ENCODE data around the gene HPCAL1. TPM values are rescaled to one million over a fixed set of nuclear protein-coding genes. Genes with fewer than 3 reads are reported as not detected.

Gene HPCAL1
- polyA plus RNA-seq, 1 donor from 2014 or later, result 63.4 TPM

DNA sequence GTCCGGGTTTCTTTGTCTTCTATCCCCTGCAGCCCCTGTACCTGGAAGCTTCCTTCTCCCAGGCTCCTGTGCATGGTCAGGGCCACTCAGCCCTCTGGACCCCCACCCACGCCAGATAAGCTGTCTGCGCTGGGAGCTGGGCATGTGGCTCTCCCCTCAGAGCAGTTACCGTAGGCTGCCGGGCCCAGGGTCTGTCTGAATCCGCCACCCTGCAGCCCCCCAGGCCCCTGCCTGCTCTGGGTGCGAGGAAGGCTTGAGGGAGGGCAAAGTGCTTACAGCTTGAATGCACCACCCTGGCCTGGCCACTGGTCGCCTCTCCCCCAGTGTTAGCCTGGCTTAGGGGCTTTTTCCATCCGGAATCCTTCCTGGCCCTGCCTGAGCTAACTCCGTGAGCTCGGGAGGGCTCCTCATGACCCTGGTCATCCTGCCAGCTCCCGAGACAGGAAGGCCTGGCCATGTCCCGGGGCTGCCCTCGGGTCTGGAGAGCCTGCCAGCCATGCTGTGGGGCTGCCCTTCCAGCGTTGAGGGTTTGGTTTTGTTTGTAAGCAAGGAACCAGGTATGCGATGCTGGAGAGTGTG lies 94.7 kb downstream of the HPCAL1 start:
- H3K9ac ChIP-seq (ENCODE audit: low read length), result peak overlapping the region; percentile 5
- TF ChIP-seq TAF1 (IDR thresholded peaks at IDR 0.05; ENCODE audit: low read depth) (no peak), POLR2AphosphoS5 (IDR thresholded peaks at IDR 0.05) (no peak), EP300 (conservative IDR thresholded peaks at IDR 0.05; ENCODE audit: poor library complexity, severe bottlenecking) (no peak), RAD21 (conservative IDR thresholded peaks at IDR 0.05) (no peak), SMC3 (conservative IDR thresholded peaks at IDR 0.05; ENCODE audit: poor library complexity) (no peak), MXI1 (conservative IDR thresholded peaks at IDR 0.05; ENCODE audit: poor library complexity, severe bottlenecking) (no peak), EZH2 (IDR thresholded peaks at IDR 0.05; ENCODE audit: borderline replicate concordance, insufficient read depth, low read length, poor library complexity, severe bottlenecking) (no peak)
- TF ChIP-seq, protein P1, sequence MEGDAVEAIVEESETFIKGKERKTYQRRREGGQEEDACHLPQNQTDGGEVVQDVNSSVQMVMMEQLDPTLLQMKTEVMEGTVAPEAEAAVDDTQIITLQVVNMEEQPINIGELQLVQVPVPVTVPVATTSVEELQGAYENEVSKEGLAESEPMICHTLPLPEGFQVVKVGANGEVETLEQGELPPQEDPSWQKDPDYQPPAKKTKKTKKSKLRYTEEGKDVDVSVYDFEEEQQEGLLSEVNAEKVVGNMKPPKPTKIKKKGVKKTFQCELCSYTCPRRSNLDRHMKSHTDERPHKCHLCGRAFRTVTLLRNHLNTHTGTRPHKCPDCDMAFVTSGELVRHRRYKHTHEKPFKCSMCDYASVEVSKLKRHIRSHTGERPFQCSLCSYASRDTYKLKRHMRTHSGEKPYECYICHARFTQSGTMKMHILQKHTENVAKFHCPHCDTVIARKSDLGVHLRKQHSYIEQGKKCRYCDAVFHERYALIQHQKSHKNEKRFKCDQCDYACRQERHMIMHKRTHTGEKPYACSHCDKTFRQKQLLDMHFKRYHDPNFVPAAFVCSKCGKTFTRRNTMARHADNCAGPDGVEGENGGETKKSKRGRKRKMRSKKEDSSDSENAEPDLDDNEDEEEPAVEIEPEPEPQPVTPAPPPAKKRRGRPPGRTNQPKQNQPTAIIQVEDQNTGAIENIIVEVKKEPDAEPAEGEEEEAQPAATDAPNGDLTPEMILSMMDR (IDR thresholded peaks at IDR 0.05; ENCODE audit: poor library complexity, severe bottlenecking), result no peak
- TF ChIP-seq, protein P2, sequence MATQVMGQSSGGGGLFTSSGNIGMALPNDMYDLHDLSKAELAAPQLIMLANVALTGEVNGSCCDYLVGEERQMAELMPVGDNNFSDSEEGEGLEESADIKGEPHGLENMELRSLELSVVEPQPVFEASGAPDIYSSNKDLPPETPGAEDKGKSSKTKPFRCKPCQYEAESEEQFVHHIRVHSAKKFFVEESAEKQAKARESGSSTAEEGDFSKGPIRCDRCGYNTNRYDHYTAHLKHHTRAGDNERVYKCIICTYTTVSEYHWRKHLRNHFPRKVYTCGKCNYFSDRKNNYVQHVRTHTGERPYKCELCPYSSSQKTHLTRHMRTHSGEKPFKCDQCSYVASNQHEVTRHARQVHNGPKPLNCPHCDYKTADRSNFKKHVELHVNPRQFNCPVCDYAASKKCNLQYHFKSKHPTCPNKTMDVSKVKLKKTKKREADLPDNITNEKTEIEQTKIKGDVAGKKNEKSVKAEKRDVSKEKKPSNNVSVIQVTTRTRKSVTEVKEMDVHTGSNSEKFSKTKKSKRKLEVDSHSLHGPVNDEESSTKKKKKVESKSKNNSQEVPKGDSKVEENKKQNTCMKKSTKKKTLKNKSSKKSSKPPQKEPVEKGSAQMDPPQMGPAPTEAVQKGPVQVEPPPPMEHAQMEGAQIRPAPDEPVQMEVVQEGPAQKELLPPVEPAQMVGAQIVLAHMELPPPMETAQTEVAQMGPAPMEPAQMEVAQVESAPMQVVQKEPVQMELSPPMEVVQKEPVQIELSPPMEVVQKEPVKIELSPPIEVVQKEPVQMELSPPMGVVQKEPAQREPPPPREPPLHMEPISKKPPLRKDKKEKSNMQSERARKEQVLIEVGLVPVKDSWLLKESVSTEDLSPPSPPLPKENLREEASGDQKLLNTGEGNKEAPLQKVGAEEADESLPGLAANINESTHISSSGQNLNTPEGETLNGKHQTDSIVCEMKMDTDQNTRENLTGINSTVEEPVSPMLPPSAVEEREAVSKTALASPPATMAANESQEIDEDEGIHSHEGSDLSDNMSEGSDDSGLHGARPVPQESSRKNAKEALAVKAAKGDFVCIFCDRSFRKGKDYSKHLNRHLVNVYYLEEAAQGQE (IDR thresholded peaks at IDR 0.05; ENCODE audit: borderline replicate concordance), result no peak
- peaks cover 3% of the 10 kb centered on the region for H3F3A ChIP-seq (ENCODE audit: insufficient read depth, low read length, poor library complexity, severe bottlenecking)
- H3K79me2 ChIP-seq (replicated peaks; ENCODE audit: insufficient read depth, low read length), result no peaks in the 10 kb centered on the region
- no peaks in the 10 kb centered on the region for H3K36me3 ChIP-seq (ENCODE audit: insufficient read depth, low read length)
- H3K27ac ChIP-seq (ENCODE audit: low read length), result no peak overlapping the region
- H3K9me2 ChIP-seq (ENCODE audit: insufficient read depth, low read length), result no peaks in the 10 kb centered on the region
- H3K9me3 ChIP-seq (ENCODE audit: low read length), result no peaks in the 10 kb centered on the region
- H4K20me1 ChIP-seq (ENCODE audit: insufficient read depth), result no peaks in the 10 kb centered on the region
- H3K4me2 ChIP-seq (ENCODE audit: low read length), result no peak overlapping the region
- H2AFZ ChIP-seq (ENCODE audit: low read depth, low read length), result no peak overlapping the region
- H3K4me3 ChIP-seq (ENCODE audit: low read length), result no peak overlapping the region
- no peaks in the 10 kb centered on the region for H3K27me3 ChIP-seq (ENCODE audit: insufficient read depth, low read depth, low read length)

DNA sequence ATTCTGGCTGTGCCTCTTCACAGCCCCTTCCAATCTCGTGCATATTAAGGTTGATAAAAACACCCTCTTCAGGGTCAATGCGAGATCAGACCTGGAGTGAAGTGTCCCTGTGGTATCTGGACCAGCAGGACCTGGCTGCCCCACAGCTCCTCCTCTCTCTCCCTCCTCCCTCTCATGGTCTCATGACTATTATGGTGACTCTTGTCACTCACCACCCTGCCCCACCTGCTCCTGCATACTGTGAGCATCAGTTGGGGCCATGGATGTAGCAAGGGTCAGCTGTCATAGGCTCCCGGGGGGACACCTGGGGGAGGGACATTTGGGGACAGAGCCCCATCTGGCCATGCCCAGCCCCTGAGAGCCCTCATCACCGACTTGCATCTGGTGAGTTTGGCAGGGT lies 95.2 kb downstream of the HPCAL1 start:
- H3K79me2 ChIP-seq (replicated peaks; ENCODE audit: insufficient read depth, low read length), result no peaks in the 10 kb centered on the region
- H3K9me3 ChIP-seq (ENCODE audit: low read length), result no peaks in the 10 kb centered on the region
- H3K9ac ChIP-seq (ENCODE audit: low read length), result no peak overlapping the region
- no peak overlapping the region for H3K4me2 ChIP-seq (ENCODE audit: low read length)
- TF ChIP-seq MXI1 (conservative IDR thresholded peaks at IDR 0.05; ENCODE audit: poor library complexity, severe bottlenecking), result no peak
- TF ChIP-seq SMC3 (conservative IDR thresholded peaks at IDR 0.05; ENCODE audit: poor library complexity), result no peak
- TF ChIP-seq, protein P1 (IDR thresholded peaks at IDR 0.05; ENCODE audit: poor library complexity, severe bottlenecking), result no peak
- TF ChIP-seq, protein P2 (IDR thresholded peaks at IDR 0.05; ENCODE audit: borderline replicate concordance), result no peak
- no peak for TF ChIP-seq EZH2 (IDR thresholded peaks at IDR 0.05; ENCODE audit: borderline replicate concordance, insufficient read depth, low read length, poor library complexity, severe bottlenecking)
- no peak for TF ChIP-seq POLR2AphosphoS5 (IDR thresholded peaks at IDR 0.05)
- no peak for TF ChIP-seq RAD21 (conservative IDR thresholded peaks at IDR 0.05)
- no peak for TF ChIP-seq TAF1 (IDR thresholded peaks at IDR 0.05; ENCODE audit: low read depth)
- TF ChIP-seq EP300 (conservative IDR thresholded peaks at IDR 0.05; ENCODE audit: poor library complexity, severe bottlenecking), result no peak
- peaks cover 3% of the 10 kb centered on the region for H3F3A ChIP-seq (ENCODE audit: insufficient read depth, low read length, poor library complexity, severe bottlenecking)
- H4K20me1 ChIP-seq (ENCODE audit: insufficient read depth), result no peaks in the 10 kb centered on the region
- no peaks in the 10 kb centered on the region for H3K27me3 ChIP-seq (ENCODE audit: insufficient read depth, low read depth, low read length)
- no peak overlapping the region for H3K27ac ChIP-seq (ENCODE audit: low read length)
- no peaks in the 10 kb centered on the region for H3K36me3 ChIP-seq (ENCODE audit: insufficient read depth, low read length)
- H3K9me2 ChIP-seq (ENCODE audit: insufficient read depth, low read length), result no peaks in the 10 kb centered on the region
- H3K4me3 ChIP-seq (ENCODE audit: low read length), result no peak overlapping the region
- H2AFZ ChIP-seq (ENCODE audit: low read depth, low read length), result no peak overlapping the region
